ENCODE measurements around the gene ASCL5.

Gene ASCL5

DNA sequence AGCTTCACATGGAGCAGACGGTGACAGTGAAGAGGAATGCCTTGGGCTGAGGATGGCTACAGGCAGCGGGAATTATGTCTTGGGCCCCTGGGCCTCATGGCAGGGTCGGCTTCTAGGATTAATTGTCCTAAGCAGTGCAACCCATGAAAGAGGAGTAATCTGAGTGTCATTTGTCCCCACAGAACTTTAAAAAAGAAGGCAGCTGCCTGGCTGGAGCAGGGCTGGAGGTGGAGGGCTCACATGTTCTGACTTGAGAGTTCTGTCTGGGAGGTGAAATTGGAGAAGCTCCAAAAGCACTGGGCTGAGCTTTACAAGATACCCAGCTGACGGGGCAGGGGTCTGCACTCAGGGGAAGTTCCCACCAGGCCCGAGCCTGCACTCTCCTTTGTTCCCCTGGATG, 37.4 kb downstream of the ASCL5 start:
- TF ChIP-seq, protein P1, sequence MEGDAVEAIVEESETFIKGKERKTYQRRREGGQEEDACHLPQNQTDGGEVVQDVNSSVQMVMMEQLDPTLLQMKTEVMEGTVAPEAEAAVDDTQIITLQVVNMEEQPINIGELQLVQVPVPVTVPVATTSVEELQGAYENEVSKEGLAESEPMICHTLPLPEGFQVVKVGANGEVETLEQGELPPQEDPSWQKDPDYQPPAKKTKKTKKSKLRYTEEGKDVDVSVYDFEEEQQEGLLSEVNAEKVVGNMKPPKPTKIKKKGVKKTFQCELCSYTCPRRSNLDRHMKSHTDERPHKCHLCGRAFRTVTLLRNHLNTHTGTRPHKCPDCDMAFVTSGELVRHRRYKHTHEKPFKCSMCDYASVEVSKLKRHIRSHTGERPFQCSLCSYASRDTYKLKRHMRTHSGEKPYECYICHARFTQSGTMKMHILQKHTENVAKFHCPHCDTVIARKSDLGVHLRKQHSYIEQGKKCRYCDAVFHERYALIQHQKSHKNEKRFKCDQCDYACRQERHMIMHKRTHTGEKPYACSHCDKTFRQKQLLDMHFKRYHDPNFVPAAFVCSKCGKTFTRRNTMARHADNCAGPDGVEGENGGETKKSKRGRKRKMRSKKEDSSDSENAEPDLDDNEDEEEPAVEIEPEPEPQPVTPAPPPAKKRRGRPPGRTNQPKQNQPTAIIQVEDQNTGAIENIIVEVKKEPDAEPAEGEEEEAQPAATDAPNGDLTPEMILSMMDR (conservative IDR thresholded peaks at IDR 0.05) = no peak

GRCh38 chr1:201088901-201089525, 38.0 kb downstream of the ASCL5 start:
- no peak overlapping the region for H3K27ac ChIP-seq
- TF ChIP-seq, protein P1 (conservative IDR thresholded peaks at IDR 0.05) = no peak

More for the DNA sequence above, 37.4 kb downstream of the ASCL5 start:
- no peak overlapping the region for H3K27ac ChIP-seq

DNA sequence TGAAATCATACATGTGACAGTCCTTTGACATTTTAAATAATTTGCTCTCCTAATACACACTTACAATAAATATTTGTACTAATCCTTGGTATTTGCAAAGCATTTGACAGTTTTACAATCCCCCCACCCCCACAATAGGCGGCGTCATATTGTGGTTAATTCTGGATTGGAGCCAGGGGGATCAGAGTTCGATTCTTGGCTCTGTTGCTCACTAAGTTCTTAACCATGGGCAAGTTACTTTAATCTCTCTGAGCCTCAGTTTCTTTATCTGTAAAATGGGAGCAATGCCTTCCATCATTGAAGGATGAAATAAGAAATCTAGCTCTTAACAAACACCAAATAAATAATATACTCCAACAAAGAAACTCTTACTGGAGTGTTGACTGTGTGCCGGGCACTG, 38.6 kb downstream of the ASCL5 start:
- H3K27ac ChIP-seq = no peak overlapping the region
- TF ChIP-seq, protein P1 (conservative IDR thresholded peaks at IDR 0.05) = no peak

DNA sequence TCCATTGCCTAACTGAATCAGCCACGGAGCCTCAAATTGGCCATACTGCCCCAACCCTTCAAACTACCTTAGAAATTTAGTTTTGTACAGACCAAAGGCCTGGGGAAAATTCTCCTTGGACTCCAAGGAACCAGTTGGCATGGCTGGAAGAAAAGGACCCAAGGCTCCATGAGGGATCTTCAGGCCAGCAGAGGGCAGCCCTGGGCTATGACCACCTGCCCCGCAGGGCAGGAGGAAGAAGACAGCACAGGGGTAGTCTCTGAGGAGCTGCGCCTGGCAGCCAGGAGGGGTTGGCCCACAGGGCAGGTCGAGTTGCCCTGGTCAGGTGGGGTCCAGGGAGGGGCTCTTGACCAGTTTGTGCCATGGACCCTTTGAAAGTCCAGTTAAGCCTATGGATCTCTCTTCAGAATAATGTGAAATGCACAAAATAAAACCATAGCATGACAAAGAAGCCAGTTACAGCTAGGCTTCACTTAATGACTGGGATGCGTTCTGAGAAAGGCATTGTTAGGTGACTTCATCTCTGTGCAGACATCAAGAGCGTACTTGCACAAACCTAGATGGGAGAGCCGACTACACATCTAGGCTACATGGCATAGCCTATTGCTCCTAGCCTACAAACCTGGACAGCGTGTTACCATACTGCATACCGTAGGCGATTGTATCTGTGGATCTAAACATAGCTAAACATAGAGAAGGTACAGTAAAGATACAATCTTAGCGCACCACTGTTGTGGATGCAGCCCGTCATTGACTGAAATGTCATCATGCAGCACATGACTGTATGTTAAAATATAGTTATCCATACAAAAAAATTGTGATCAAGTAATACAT, 40.9 kb downstream of the ASCL5 start:
- no peak overlapping the region for H3K27ac ChIP-seq
- TF ChIP-seq, protein P1 (conservative IDR thresholded peaks at IDR 0.05) = no peak; the same call in 1 of the 2 replicates

GRCh38 chr1:201084295-201084694, 42.7 kb downstream of the ASCL5 start:
- TF ChIP-seq, protein P1 (conservative IDR thresholded peaks at IDR 0.05) = no peak
- H3K27ac ChIP-seq = no peak overlapping the region

DNA sequence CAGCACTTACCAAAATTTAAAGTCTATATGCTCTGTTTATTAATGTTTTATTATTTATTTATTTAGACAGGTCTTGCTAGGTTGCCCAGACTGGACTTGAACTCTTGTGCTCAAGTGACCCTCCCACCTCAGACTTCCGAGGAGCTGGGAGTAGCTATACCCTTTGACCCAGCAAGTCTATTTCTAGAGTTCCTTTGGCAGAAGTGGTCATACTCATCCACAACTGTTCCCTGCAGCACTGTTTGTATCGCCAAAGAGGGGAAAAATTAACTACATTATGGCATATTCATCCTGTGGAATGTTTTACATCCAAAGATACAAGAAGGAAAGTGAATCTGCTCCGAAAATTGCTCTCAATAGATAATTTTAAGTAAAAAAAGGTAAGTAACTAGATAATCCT, 43.2 kb downstream of the ASCL5 start:
- TF ChIP-seq, protein P1 (conservative IDR thresholded peaks at IDR 0.05) = no peak
- no peak overlapping the region for H3K27ac ChIP-seq

DNA sequence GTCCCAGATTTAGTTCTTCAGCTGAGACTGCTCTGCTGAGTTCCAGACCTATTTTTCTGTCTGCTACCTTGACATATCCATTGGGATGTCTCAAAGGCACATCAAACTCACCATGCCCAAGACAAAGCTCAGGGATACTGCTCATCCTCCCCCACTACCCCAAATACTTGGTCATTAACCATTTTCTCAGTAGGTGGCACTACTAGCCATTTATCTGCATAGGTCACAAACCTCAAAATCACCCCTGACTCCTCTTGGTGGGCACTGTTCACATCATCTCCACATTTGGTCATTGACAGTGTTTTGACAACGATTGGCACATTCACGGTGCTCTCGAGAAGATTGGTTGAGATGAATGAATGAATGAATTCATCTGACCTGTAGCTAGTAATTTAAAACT, 46.8 kb downstream of the ASCL5 start:
- TF ChIP-seq, protein P1 (conservative IDR thresholded peaks at IDR 0.05) = no peak
- H3K27ac ChIP-seq = no peak overlapping the region

Measured in VCaP (cell line).